GM18526 (cell line): ENCODE results near the gene OS9.
A peak's percentile ranks its signal among the peaks of the same experiment; 100 is the strongest.

ENCODE experiments used
- POLR2A ChIP-seq: IDR thresholded peaks from 3 replicates; pipeline ENCODE4 v1.6.1; 2011; ENCODE audit not compliant: insufficient read length; ENCODE audit errors: extremely low read depth

Gene OS9

GRCh38 chr12:57741844-57742738 lies 48.2 kb downstream of the OS9 start:
- TF ChIP-seq POLR2A: peak; percentile 57

GRCh38 chr12:57743769-57744168 lies 49.8 kb downstream of the OS9 start:
- TF ChIP-seq POLR2A: no peak

DNA sequence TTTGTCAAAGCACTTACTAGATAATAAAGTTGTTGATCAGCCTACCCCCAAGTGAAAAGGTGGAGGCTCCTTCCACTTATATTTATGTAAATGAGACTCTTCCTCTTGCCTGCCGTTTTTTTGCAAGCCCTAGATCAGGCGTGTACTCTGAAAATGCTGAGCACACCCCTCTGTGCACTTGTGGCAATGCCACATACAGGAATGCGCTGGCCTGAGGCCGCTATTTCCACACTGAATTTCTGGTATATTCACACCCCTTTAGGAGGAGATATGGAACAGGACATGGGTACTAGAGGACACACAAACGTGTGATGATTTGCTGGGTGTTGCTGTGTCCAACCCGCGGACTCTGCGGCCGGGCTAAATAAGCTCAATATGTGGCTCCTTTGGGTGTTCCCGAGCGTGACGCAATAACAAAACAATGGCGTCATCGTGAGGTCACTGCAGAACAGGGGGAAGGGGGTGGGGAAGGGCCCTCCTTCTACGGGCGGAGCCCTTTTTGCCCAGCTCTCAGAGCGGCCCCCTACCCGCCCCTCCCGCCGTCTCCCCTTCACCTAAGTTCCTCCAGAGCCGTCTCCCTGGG lies 50.4 kb downstream of the OS9 start:
- TF ChIP-seq POLR2A: no peak

- no peak for TF ChIP-seq POLR2A
Observed at GRCh38 chr12:57744777-57745484, 51.0 kb downstream of the OS9 start, which contains the start of gene TSPAN31. TSPAN31 (plus strand) TSS chr12:57745039; CDS start chr12:57745155, 116 bp downstream.

- no peak for TF ChIP-seq POLR2A
Observed at GRCh38 chr12:57745485-57745881, 51.6 kb downstream of the OS9 start.

GRCh38 chr12:57746025-57746424 lies 52.1 kb downstream of the OS9 start:
- no peak for TF ChIP-seq POLR2A

GRCh38 chr12:57749061-57749460 lies 55.1 kb downstream of the OS9 start:
- no peak for TF ChIP-seq POLR2A

GRCh38 chr12:57750561-57751431 lies 56.9 kb downstream of the OS9 start:
- no peak for TF ChIP-seq POLR2A

- TF ChIP-seq POLR2A: no peak
Observed at GRCh38 chr12:57751432-57751787, 57.5 kb downstream of the OS9 start.

- TF ChIP-seq POLR2A: peak; percentile 69
Observed at GRCh38 chr12:57751788-57752667, 58.1 kb downstream of the OS9 start, which contains the start of gene CDK4. CDK4 (minus strand) TSS chr12:57752310; CDS start chr12:57751717, 593 bp downstream.

DNA sequence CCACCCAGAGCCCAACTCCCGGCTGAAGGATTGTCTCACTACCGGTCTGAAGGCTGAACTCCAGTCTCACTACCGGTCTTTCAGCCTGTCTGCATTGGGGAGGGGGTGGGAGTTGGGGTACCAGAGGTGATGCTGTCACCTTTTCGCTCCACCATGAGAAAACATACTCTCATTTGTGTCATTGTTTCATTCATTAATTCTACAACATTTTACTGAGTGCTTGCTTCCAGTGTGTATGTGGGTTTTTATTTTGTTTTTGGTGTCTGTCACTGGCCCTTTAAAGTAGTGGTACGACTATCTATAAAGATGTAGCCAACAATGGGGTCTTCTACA lies 58.7 kb downstream of the OS9 start:
- TF ChIP-seq POLR2A: no peak

DNA sequence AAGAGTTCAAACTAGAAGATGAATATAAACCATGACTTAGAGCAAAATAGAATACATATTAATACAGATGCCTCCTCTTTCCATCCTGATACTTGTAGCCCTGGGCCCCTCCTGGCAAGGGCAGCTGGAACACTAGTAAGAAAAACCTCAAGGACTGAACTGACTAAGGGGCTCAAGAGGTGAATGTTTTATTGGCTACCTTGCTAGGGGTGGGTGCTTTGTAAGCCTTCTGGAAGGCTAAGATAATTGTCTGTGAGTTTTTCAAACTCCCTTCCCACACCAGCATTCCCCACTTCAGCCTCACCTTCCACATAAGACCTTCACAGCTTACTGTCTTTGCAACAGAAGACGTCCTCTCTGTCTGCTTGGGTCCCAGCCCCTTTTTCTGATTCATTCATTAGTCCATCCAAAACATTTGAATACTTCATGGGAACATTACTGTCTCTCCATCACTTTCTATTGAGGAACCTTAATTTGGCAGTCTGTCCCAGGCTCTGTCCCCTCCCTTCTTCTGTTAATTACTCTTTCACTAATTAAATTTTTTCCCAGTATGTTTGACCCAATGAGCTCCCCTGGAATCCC lies 59.9 kb downstream of the OS9 start:
- TF ChIP-seq POLR2A: no peak

DNA sequence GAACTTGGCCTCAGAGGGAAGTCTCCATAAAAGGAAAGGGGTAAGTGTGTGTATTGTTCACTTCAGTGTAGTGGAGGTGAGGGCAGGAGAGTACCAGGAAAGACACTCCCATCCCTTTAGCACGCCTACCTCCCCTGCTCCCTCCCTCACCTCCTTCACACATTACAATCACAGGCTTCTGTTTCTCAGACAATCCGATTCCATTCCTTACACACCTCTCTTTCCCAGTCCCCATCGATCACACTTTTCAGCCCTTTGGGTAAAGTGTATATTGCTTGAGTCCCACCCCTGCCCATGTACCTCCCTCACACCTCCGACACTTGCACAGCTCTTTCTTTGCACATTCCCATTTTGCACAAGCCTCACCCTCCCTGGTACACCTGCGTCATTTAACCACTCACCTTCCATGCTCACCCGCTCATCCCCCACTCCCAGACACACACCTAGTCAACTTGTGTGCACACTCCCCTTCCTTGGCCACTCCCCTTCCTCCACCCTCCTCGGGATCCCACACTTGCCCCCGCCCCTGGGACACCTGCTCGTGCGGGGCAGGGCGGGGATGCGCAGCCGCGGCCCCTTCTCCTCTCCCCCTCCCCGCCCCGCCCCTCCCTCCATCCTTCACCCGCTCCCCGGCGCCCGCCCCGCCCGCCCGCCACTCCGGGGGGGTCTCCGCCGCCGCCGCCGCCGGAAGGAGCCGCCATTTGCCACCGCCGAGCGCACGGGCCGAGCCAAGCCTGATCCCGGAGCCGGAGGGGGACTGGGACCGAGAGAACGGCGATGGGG lies 60.7 kb downstream of the OS9 start, which contains the start of gene MARCHF9:
Gene MARCHF9, plus strand, starts transcription at position 693 of the 783 bp plus-strand sequence. CDS start 426 bp downstream, outside the sequence.
- TF ChIP-seq POLR2A: no peak
